GM12873 (cell line): ENCODE results near the gene SCN8A.
A peak's percentile ranks its signal among the peaks of the same experiment; 100 is the strongest.

Experiments used
- TF ChIP-seq, protein P1 (sequence below): IDR thresholded peaks from 2 replicates; pipeline ENCODE4 v1.5.1; 2012; ENCODE audit warnings: low read depth, mild to moderate bottlenecking, moderate library complexity, low read length, control low read depth; ENCODE audit not compliant: insufficient read depth; ENCODE audit errors: missing control alignments

Gene SCN8A

DNA sequence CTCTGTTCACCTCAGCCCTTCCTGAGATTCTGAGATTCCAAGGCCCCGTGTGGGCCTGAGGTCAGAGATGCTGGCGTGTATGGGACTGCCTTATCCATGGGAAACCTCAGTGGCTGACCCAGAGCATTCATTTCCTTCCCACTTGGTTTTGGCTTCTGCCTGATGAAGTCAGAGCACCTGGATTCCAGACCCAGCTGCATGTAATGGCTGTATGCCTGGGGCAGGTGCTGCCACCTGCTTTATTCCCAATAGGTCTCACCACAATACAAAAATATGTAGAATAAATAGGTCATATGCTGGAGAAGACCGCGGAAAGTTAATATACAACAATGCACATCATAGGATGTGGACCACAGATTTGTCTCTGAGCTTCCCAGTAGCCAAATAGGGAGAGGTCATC is 231.9 kb downstream of the SCN8A start:
- TF ChIP-seq, protein P1, sequence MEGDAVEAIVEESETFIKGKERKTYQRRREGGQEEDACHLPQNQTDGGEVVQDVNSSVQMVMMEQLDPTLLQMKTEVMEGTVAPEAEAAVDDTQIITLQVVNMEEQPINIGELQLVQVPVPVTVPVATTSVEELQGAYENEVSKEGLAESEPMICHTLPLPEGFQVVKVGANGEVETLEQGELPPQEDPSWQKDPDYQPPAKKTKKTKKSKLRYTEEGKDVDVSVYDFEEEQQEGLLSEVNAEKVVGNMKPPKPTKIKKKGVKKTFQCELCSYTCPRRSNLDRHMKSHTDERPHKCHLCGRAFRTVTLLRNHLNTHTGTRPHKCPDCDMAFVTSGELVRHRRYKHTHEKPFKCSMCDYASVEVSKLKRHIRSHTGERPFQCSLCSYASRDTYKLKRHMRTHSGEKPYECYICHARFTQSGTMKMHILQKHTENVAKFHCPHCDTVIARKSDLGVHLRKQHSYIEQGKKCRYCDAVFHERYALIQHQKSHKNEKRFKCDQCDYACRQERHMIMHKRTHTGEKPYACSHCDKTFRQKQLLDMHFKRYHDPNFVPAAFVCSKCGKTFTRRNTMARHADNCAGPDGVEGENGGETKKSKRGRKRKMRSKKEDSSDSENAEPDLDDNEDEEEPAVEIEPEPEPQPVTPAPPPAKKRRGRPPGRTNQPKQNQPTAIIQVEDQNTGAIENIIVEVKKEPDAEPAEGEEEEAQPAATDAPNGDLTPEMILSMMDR, result no peak

DNA sequence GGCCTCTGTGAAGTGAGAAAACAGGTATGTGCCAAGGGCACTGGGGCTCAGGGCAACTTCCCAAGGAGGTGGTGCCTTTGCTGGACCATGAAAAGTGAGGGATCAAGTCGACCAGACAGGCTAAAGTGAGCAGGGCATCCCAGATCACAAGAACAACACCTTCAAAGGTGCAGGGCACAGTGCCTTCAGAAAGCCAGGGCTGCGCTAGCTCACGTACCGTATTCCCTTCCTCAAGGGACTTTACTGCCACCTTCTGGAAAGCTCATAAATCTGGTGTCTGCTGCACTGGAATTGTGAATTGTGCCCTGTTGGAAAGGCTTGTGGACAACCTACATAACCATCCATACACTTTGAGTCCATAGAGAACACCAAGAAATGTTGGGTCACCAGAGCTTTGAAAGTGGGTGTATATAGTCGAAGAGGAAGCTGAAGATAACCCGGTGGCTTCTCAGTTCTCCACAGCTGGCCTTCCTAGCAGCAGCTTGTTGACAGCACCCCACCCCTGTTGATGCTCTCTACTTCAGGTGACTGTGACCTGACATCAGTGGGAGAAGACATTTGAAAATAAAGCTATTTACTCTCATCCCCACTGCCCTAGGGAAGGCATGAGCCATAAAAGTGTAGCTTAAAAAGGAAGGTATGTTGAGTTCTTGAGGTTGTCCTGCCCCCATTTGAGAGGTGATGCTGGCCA is 233.0 kb downstream of the SCN8A start:
- TF ChIP-seq, protein P1, result peak; percentile 43

DNA sequence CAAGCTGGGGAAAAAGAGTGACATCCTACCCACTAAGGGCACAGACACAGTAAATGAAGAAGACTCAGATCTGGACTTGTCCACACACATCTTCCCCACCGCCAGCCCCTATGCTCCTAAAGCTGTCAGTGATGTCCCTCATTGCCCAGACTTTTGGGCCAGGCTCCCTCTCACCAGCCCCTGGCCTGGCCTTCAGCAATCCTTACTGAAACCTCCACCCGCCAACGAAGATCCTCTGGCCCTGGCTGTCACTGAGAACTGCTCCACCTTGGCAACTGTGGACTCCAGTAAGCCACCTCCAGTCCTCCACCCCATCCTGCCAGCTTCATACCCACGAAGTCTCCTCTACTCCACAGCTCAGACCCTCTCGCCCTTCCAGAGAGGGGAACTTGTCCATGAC is 234.2 kb downstream of the SCN8A start:
- TF ChIP-seq, protein P1, result no peak

DNA sequence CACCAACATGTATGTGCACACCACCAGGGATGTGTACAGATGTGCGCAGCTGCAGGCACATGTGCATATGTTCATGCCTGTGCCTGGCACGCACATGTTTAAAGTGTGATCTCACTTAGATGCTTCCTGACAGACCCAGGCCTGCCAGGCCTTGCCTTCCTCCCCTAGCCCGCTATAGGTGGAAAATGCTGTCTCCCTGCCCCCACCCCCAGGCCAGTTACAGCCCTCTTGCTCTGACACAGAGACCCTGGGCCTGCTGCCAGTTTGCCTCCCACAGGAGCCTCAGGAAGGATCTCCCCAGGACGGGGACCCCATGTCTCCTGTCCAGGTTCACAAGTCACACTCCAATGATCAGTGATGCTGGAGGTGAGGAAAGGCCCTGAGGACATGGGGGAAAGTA is 235.8 kb downstream of the SCN8A start:
- TF ChIP-seq, protein P1, result no peak

DNA sequence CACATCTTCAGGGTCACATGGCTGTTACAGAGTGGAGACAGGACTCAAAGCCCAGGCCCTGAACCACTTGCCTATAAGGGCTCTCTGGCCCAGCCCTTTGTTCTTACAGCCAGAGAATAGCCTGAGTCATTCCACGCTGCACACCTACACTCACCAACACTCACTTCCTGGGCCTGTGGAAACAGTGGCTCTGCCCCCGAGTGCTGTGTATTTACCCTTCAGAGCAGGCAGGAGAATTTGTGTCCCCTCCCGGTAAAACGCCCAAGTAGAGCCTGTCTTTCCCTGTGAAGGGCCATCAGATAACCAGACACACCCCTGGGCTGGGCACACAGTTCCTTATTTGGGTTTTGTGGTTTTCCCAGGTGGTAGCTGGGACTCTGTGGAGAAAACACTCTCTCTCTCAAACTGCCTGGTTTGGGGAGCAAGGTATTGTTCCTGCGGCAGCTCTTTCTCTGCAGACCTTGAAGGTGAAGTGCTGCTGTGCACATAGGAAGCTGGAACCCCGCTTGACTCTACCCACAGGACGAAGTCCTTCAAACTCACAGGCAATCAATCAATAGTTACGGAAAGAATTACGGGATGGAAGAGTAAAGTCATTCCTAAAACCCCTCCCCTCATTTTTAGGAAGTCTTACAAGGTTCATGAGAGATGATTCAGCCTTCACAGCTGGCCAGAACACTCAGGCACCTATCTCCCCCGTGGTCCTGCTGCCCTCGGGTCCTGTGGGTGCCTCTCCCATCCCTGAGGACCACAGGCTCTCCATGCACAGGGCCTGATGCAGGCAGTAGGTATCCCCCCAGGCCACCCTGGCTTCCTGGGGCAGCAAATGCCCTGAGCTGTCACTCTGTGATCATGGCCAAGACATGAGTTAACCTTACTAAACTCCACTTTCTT is 237.1 kb downstream of the SCN8A start:
- TF ChIP-seq, protein P1, result no peak

DNA sequence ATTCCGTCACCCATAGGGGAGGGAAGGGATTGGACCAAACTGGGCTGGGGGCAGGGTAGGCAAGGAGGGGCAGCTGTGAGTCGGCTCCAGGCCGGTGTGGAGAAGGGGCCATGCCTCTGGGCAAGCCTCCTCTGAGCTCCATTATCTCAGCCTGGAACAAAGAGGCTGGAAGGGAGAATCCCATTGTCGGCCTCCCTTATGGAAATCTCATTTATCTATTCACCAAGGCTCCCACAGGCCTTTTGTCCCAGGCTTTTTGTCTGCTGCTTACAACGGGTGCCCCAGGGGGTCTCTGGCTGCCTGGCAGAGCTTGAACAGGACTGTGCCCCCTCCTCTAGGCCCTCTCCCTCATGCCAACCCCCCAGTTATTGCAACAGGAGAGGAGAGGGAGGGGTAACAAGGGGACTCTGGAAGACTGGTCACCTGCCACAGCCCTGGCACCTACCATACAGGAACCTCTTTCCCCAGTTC is 238.0 kb downstream of the SCN8A start:
- TF ChIP-seq, protein P1, result no peak

DNA sequence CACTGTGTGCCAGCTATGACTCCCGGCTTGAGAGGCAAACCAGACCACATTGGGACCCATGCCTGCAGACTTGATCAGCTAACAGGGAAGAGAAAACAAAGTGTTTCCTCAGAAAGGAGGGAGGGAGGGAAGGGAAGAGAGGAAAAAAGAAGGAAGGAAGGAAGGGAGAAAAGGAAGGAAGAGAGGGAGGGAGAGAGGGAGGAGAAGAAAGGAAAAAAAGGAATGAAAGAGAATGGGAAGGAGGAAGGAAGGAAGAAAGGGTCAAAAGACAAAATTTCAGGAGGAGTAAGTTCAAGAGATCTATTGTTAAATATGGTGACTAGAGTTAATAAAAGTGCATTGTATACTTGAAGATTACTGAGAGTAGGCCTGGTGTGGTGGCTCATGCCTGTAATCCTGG is 238.6 kb downstream of the SCN8A start:
- TF ChIP-seq, protein P1, result no peak
